Measurements from ENCODE around the gene VPS9D1. TPM values are rescaled to one million over a fixed set of nuclear protein-coding genes. Genes with fewer than 3 reads are reported as not detected.

Gene VPS9D1
- total and polyA plus RNA-seq, 2 experiments from 2014 or later: 4.8 to 19.5 TPM

DNA sequence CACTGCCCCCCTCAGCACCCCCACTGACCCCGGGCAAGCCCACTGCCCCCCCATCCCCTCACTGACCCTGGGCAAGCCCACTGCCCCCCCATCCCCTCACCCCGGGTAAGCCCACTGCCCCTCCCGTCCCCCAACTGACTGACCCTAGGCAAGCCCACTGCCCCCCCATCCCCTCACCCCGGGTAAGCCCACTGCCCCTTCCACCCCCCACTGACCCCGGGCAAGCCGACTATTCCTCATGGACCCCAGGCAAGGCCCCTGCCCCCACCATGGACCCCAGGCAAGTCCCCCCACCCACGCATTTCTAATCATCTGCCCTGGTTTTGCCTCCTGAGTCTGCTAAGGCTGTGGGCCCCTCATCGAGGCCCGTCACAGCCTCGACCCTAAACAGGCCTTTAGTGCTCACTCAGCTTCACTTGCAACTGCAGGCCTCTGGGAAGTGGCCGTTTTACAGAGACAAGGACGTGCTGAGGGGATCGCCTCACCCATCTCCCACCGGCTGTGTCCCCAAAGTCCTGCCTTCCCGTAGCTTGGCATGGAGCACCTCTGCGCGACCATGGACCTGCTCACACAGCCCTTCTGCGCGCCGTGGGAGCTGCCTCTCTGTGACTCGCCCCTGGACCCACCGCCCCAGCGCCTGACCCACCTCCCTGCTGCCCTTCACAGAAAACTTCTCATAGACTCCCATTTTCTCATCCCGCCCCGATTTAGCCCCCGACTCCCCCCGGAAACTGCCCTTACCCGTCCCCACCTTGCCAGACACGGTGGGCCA is 3.6 kb downstream of the VPS9D1 start:
- 88 to 89% methylated on average over 16 to 29 of the region's 29 CpGs for WGBS, 2 experiments (ENCODE audit: low coverage in 1 of 2, low lambda C conversion rate in 2 of 2, missing lambda C conversion rate in 2 of 2)
- H3K4me3 ChIP-seq: no peak overlapping the region

DNA sequence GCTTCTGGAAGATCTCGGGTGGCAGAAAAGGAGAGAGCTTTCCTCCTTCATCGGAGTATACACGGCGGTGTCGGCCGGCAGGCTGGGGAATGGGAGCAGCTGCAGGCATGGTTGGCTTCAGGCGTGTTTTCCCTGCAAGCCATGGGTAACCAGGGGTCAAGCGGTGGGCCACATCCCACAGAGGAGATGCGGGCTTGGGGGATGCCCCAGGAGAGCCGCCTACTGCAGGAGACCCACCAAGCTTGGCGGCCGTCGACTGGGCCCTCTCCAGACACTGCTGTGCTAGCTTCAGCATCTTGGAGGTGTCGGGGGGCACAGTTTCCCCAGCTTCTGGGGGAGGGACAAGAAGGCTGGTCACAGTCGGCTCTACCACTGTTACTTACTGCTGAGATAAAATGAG is 4.2 kb downstream of the VPS9D1 start:
- H3K79me2 ChIP-seq (ENCODE audit: insufficient read depth): peaks cover 25% of the 10 kb centered on the region; the same call in 1 of the 2 replicates
- no peaks in the 10 kb centered on the region for H3K27me3 ChIP-seq (replicated peaks; ENCODE audit: insufficient read depth)
- no peaks in the 10 kb centered on the region for H3K36me3 ChIP-seq (ENCODE audit: low read depth)
- H3K9ac ChIP-seq: no peak overlapping the region
- no peak overlapping the region for H2AFZ ChIP-seq
- H3F3A ChIP-seq (ENCODE audit: insufficient read depth): peaks cover 17% of the 10 kb centered on the region
- DNase-seq: no peak
- peaks cover 12% of the 10 kb centered on the region for H3K4me1 ChIP-seq (ENCODE audit: insufficient read depth)
- no peak overlapping the region for H3K4me3 ChIP-seq
- no peak overlapping the region for H3K27ac ChIP-seq
- H4K20me1 ChIP-seq (ENCODE audit: insufficient read depth): no peaks in the 10 kb centered on the region
- H3K9me3 ChIP-seq (ENCODE audit: low read depth): no peaks in the 10 kb centered on the region
- in situ Hi-C loops (cut with MboI): no loop called here
- TF ChIP-seq EZH2 (IDR thresholded peaks at IDR 0.05; ENCODE audit: insufficient read depth, poor library complexity, severe bottlenecking) (no peak), EZH2phosphoT487 (IDR thresholded peaks at IDR 0.05; ENCODE audit: insufficient read depth, low read depth) (no peak)
- no peak overlapping the region for H3K4me2 ChIP-seq (ENCODE audit: unreplicated experiment)
- H3K9me2 ChIP-seq (ENCODE audit: insufficient read depth): no peaks in the 10 kb centered on the region
- WGBS, 2 experiments (ENCODE audit: low coverage in 1 of 2, low lambda C conversion rate in 2 of 2, missing lambda C conversion rate in 2 of 2): 94 to 98% methylated on average over 14 to 15 of the region's 15 CpGs

More for the DNA sequence above, 3.6 kb downstream of the VPS9D1 start:
- DNase-seq: no peak
- peaks cover 25% of the 10 kb centered on the region for H3K79me2 ChIP-seq (ENCODE audit: insufficient read depth)
- no peaks in the 10 kb centered on the region for H3K36me3 ChIP-seq (ENCODE audit: low read depth)
- no peaks in the 10 kb centered on the region for H3K27me3 ChIP-seq (replicated peaks; ENCODE audit: insufficient read depth)
- in situ Hi-C loops (cut with MboI): no loop called here
- no peak overlapping the region for H3K27ac ChIP-seq
- peaks cover 17% of the 10 kb centered on the region for H3F3A ChIP-seq (ENCODE audit: insufficient read depth)
- no peaks in the 10 kb centered on the region for H3K9me2 ChIP-seq (ENCODE audit: insufficient read depth)
- no peak overlapping the region for H3K9ac ChIP-seq
- no peaks in the 10 kb centered on the region for H4K20me1 ChIP-seq (ENCODE audit: insufficient read depth)
- TF ChIP-seq EZH2phosphoT487 (IDR thresholded peaks at IDR 0.05; ENCODE audit: insufficient read depth, low read depth) (no peak), EZH2 (IDR thresholded peaks at IDR 0.05; ENCODE audit: insufficient read depth, poor library complexity, severe bottlenecking) (no peak)
- no peaks in the 10 kb centered on the region for H3K9me3 ChIP-seq (ENCODE audit: low read depth)
- H2AFZ ChIP-seq: no peak overlapping the region
- H3K4me1 ChIP-seq (ENCODE audit: insufficient read depth): peaks cover 12% of the 10 kb centered on the region
- H3K4me2 ChIP-seq (ENCODE audit: unreplicated experiment): no peak overlapping the region

DNA sequence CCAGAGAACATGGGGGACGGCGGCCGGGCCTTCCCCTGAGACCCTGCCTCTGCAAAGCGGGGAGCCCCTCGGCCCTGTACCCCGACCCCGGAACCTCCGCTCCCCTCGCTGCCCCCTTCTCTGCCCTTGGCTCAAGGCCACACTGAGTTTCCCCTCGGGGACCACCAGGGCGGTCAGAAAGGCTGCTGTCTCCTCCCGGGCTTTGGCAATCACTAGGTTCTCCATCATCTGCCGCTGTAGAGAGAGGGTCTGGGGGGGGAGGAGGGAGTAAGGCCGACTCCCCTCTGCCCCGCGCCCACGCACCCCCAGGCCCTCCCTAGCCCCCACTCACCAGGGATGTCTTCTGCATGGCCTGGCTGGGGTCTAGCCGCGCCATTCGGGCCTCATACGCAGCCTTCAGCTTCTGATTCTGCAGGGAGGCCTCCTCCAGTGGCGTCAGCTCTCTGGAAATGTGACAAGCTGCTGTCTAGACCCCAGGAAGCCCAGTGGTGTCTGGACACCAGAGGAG is 8.4 kb downstream of the VPS9D1 start:
- TF ChIP-seq EZH2phosphoT487 (IDR thresholded peaks at IDR 0.05; ENCODE audit: insufficient read depth, low read depth) (no peak), EZH2 (IDR thresholded peaks at IDR 0.05; ENCODE audit: insufficient read depth, poor library complexity, severe bottlenecking) (no peak)
- Histone ChIP-seq H3K27ac (no peak overlapping the region), H3K9ac (peak overlapping the region; percentile 69), H4K20me1 (ENCODE audit: insufficient read depth) (no peaks in the 10 kb centered on the region), H3K4me2 (ENCODE audit: unreplicated experiment) (peak overlapping the region; percentile 71), H3F3A (ENCODE audit: insufficient read depth) (no peaks in the 10 kb centered on the region), H3K36me3 (ENCODE audit: low read depth) (no peaks in the 10 kb centered on the region), H3K4me1 (ENCODE audit: insufficient read depth) (no peaks in the 10 kb centered on the region), H3K27me3 (replicated peaks; ENCODE audit: insufficient read depth) (no peaks in the 10 kb centered on the region), H3K9me3 (ENCODE audit: low read depth) (no peaks in the 10 kb centered on the region), H3K4me3 (peak overlapping the region; percentile 67), H2AFZ (peak overlapping the region; percentile 67; the same call in 1 of the 2 replicates), H3K79me2 (ENCODE audit: insufficient read depth) (peaks cover 3% of the 10 kb centered on the region; the same call in 1 of the 2 replicates), H3K9me2 (ENCODE audit: insufficient read depth) (no peaks in the 10 kb centered on the region)
- 27 to 40% methylated on average over 14 to 21 of the region's 22 CpGs for WGBS, 2 experiments (ENCODE audit: low coverage in 1 of 2, low lambda C conversion rate in 2 of 2, missing lambda C conversion rate in 2 of 2)
- in situ Hi-C loops (cut with MboI): no loop called here
- DNase-seq: peak; percentile 25

DNA sequence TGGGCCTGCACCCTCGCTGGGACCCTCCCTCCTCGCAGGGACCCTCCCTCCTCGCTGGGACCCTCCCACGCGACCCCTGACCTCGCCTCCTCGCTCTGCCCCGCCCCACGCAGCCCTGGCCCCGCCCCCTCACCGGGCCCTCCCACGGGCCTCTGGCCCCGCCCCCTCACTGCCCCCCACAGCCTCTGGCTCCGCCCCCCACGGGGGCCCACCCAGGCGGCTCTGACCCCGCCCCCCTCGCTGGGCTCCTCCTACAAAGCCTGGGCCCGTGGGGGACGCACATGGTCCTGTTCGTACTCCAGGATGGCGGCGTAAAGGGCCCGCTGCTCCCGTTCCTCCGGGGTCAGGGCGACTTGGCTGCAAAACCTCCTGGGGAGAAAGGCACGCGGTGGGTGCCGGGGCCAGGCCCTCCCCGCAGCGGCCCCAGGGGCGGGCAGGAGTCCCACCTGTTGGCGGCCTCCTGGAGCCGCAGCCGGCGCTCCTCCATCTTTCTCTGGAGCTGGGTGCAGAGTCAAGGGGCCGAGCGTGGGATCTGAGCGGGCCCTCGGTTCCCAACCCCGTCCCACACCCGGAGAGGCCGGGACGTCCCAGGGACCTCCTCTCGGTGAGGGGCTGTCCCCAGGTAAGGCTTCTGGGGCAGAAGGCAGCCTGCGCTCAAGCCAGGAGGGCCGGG is 9.0 kb downstream of the VPS9D1 start:
- Histone ChIP-seq H4K20me1 (ENCODE audit: insufficient read depth) (no peaks in the 10 kb centered on the region), H3K27me3 (replicated peaks; ENCODE audit: insufficient read depth) (no peaks in the 10 kb centered on the region), H3K27ac (no peak overlapping the region), H3K4me2 (ENCODE audit: unreplicated experiment) (peak overlapping the region; percentile 71), H3F3A (ENCODE audit: insufficient read depth) (no peaks in the 10 kb centered on the region), H3K36me3 (ENCODE audit: low read depth) (no peaks in the 10 kb centered on the region), H3K4me3 (peak overlapping the region; percentile 67), H3K9me2 (ENCODE audit: insufficient read depth) (no peaks in the 10 kb centered on the region), H3K4me1 (ENCODE audit: insufficient read depth) (no peaks in the 10 kb centered on the region), H3K9ac (peak overlapping the region; percentile 69), H3K9me3 (ENCODE audit: low read depth) (no peaks in the 10 kb centered on the region), H3K79me2 (ENCODE audit: insufficient read depth) (no peaks in the 10 kb centered on the region), H2AFZ (peak overlapping the region; percentile 67)
- in situ Hi-C loops (cut with MboI): no loop called here
- DNase-seq: peak; percentile 84
- whole genome bisulfite sequencing, 2 experiments (ENCODE audit: low coverage in 1 of 2, low lambda C conversion rate in 2 of 2, missing lambda C conversion rate in 2 of 2): 5 to 7% methylated on average over 29 to 44 of the region's 48 CpGs
- TF ChIP-seq EZH2phosphoT487 (IDR thresholded peaks at IDR 0.05; ENCODE audit: insufficient read depth, low read depth) (no peak), EZH2 (IDR thresholded peaks at IDR 0.05; ENCODE audit: insufficient read depth, poor library complexity, severe bottlenecking) (no peak)
